KBM-7 (cell line): ENCODE results near the gene TBL1XR1.
A peak's percentile ranks its signal among the peaks of the same experiment; 100 is the strongest.

ENCODE experiments used
- DNase-seq: peaks from one replicate; pipeline ENCODE4 v3.0.0-alpha.2; 2015
- in situ Hi-C: fragments of 300-500 bp; cut with MboI; formaldehyde crosslinking; loops from 2 replicates; pipeline ENCODE4 v1.14.3; 2020; ENCODE audit warnings: low sequenced_read_pairs, low pct_unique_long_range_greater_than_20kb, mixed read lengths

Gene TBL1XR1

GRCh38 chr3:177131927-177132636 lies 65.2 kb downstream of the TBL1XR1 start:
- in situ Hi-C loops = no loop called here
- DNase-seq = no peak

GRCh38 chr3:177127008-177127407 lies 70.3 kb downstream of the TBL1XR1 start:
- in situ Hi-C loops = no loop called here

GRCh38 chr3:177126015-177126773 lies 71.1 kb downstream of the TBL1XR1 start:
- in situ Hi-C loops = no loop called here
- no peak for DNase-seq

More at GRCh38 chr3:177127008-177127407, 70.3 kb downstream of the TBL1XR1 start:
- DNase-seq = no peak

GRCh38 chr3:177124882-177125281 lies 72.4 kb downstream of the TBL1XR1 start:
- in situ Hi-C loops = no loop called here
- DNase-seq = no peak

- DNase-seq = no peak
- in situ Hi-C loops = no loop called here
Observed at GRCh38 chr3:177123822-177124221, 73.5 kb downstream of the TBL1XR1 start.

- no peak for DNase-seq
- in situ Hi-C loops = no loop called here
Observed at GRCh38 chr3:177122183-177122856, 75.0 kb downstream of the TBL1XR1 start.

GRCh38 chr3:177119829-177120228 lies 77.5 kb downstream of the TBL1XR1 start:
- in situ Hi-C loops = no loop called here
- no peak for DNase-seq

- in situ Hi-C loops = no loop called here
- no peak for DNase-seq
Observed at GRCh38 chr3:177114253-177114652, 83.0 kb downstream of the TBL1XR1 start.

- in situ Hi-C loops = no loop called here
- DNase-seq = no peak
Observed at GRCh38 chr3:177111541-177111949, 85.7 kb downstream of the TBL1XR1 start.

- no peak for DNase-seq
- in situ Hi-C loops = no loop called here
Observed at GRCh38 chr3:177110895-177111294, 86.4 kb downstream of the TBL1XR1 start.

- no peak for DNase-seq
- in situ Hi-C loops = no loop called here
Observed at GRCh38 chr3:177110386-177110785, 86.9 kb downstream of the TBL1XR1 start.

GRCh38 chr3:177109688-177110330 lies 87.5 kb downstream of the TBL1XR1 start:
- in situ Hi-C loops = no loop called here
- peak; percentile 9 for DNase-seq

GRCh38 chr3:177108648-177109047 lies 88.6 kb downstream of the TBL1XR1 start:
- in situ Hi-C loops = no loop called here
- DNase-seq = no peak

GRCh38 chr3:177107461-177108239 lies 89.6 kb downstream of the TBL1XR1 start:
- in situ Hi-C loops = no loop called here

GRCh38 chr3:177106594-177106993 lies 90.7 kb downstream of the TBL1XR1 start:
- in situ Hi-C loops = no loop called here
- no peak for DNase-seq

More at GRCh38 chr3:177107461-177108239, 89.6 kb downstream of the TBL1XR1 start:
- no peak for DNase-seq

- no peak for DNase-seq
- in situ Hi-C loops = no loop called here
Observed at GRCh38 chr3:177106184-177106583, 91.1 kb downstream of the TBL1XR1 start.

GRCh38 chr3:177105623-177106022 lies 91.7 kb downstream of the TBL1XR1 start:
- in situ Hi-C loops = no loop called here

GRCh38 chr3:177104299-177104992 lies 92.8 kb downstream of the TBL1XR1 start:
- in situ Hi-C loops = no loop called here
- DNase-seq = no peak

More at GRCh38 chr3:177105623-177106022, 91.7 kb downstream of the TBL1XR1 start:
- DNase-seq = no peak
